ENCODE data around the gene CCDC24. TPM values are rescaled to one million over a fixed set of nuclear protein-coding genes. Genes with fewer than 3 reads are reported as not detected.

Gene CCDC24
- total and polyA plus RNA-seq, 2 of the 4 experiments (the other 2 are of a cell fraction), result 1.4 to 4.6 TPM

- Histone ChIP-seq H3K4me3 (ENCODE audit: insufficient read depth, low read depth, low read length) (no peak overlapping the region), H3K9me1 (ENCODE audit: insufficient read depth, low read length) (peaks cover 14% of the 10 kb centered on the region), H3K36me3 (ENCODE audit: control insufficient read depth, insufficient read depth, low read length) (peaks cover 11% of the 10 kb centered on the region), H3K4ac (ENCODE audit: low read depth, low read length) (no peak overlapping the region), H3K23ac (ENCODE audit: low read depth, low read length) (no peak overlapping the region), H4K5ac (ENCODE audit: low read depth, low read length) (no peak overlapping the region), H3K4me1 (ENCODE audit: control insufficient read depth, insufficient read depth, low read length) (peaks cover 4% of the 10 kb centered on the region), H2BK120ac (ENCODE audit: low read depth, low read length) (no peak overlapping the region), H3K27ac (ENCODE audit: insufficient read depth, low read length) (no peak overlapping the region), H3K18ac (ENCODE audit: low read depth, low read length) (no peak overlapping the region), H2AK9ac (replicated peaks; ENCODE audit: low read depth, low read length, poor library complexity) (no peak overlapping the region), H4K8ac (ENCODE audit: low read depth in 2 of 2, low read length in 2 of 2) (no peak overlapping the region), H3K9me3 (ENCODE audit: control insufficient read depth, insufficient read depth, low read length) (no peaks in the 10 kb centered on the region), H3K14ac (replicated peaks; ENCODE audit: low read depth, low read length) (no peak overlapping the region), H3K4me2 (ENCODE audit: low read depth, low read length) (peak overlapping the region; percentile 81), H2BK5ac (ENCODE audit: low read depth, low read length, poor library complexity, severe bottlenecking) (no peak overlapping the region), H2BK20ac (ENCODE audit: low read depth, low read length) (no peak overlapping the region), H4K91ac (ENCODE audit: insufficient read depth, low read depth, low read length) (no peak overlapping the region), H2AFZ (replicated peaks; ENCODE audit: low read length, poor library complexity) (no peak overlapping the region), H4K20me1 (ENCODE audit: insufficient read depth, low read length) (peaks cover 6% of the 10 kb centered on the region), H2AK5ac (ENCODE audit: low read depth, low read length) (no peak overlapping the region; the same call in 1 of the 2 replicates), H3K9ac (ENCODE audit: low read depth, low read length) (no peak overlapping the region), H3K79me1 (ENCODE audit: low read depth in 1 of 2, low read length in 2 of 2) (peaks cover 15 to 28% of the 10 kb centered on the region in 2 experiments; a peak in 3 of 4 replicates), H2BK15ac (ENCODE audit: low read depth, low read length) (no peak overlapping the region), H3K27me3 (ENCODE audit: control insufficient read depth, insufficient read depth, low read length) (no peaks in the 10 kb centered on the region), H3K56ac (ENCODE audit: extremely low read depth, insufficient read depth, low read length) (no peak overlapping the region)
- WGBS, 2 experiments (ENCODE audit: extremely low coverage in 2 of 2, insufficient read length in 1 of 2), result 79% methylated on average over 7 of the region's 9 CpGs; no CpG with 5 or more reads in 1 of the 2 experiments
- ATAC-seq (ENCODE audit: low read depth) (no peak), DNase-seq (no peak)
- ChIA-PET POLR2A (ENCODE audit: unreplicated experiment) (no interaction called here), CTCF (no interaction called here)
- in situ Hi-C loops (cut with MboI; ENCODE audit: low sequenced_read_pairs), result loop anchor here (25.0 kb wide), 1 partner anchor 434 kb away; the partner anchor contains the start of gene PTPRF
- intact Hi-C loops (cut with micrococcal nuclease), result loop anchor here (1.0 kb wide), 1 partner anchor 260 kb away; no protein-coding TSS in a partner anchor
- TF ChIP-seq BHLHE40 (IDR thresholded peaks at IDR 0.05; ENCODE audit: low read depth, low read length) (no peak), RCOR1 (IDR thresholded peaks at IDR 0.05; ENCODE audit: insufficient replicate concordance, low read length) (no peak), ELK1 (IDR thresholded peaks at IDR 0.05; ENCODE audit: borderline replicate concordance, low read depth, low read length) (no peak), SMC3 (IDR thresholded peaks at IDR 0.05; ENCODE audit: low read depth, low read length) (no peak), CHD1 (IDR thresholded peaks at IDR 0.05; ENCODE audit: low read depth, low read length) (no peak), CEBPB (IDR thresholded peaks at IDR 0.05; ENCODE audit: low read depth, low read length) (no peak), MAZ (IDR thresholded peaks at IDR 0.05; ENCODE audit: borderline replicate concordance, low read depth, low read length) (no peak), POLR2A (IDR thresholded peaks at IDR 0.05; ENCODE audit: low read depth, low read length) (no peak), MXI1 (IDR thresholded peaks at IDR 0.05; ENCODE audit: borderline replicate concordance, low read depth, low read length) (no peak), RAD21 (IDR thresholded peaks at IDR 0.05; ENCODE audit: low read length) (no peak)
- dilution Hi-C loops (cut with HindIII; ENCODE audit: low sequenced_read_pairs, unreplicated experiment), result no loop called here
- no TSS peak for BruUV-seq (replicated peaks)
These were observed 20.5 kb upstream of the CCDC24 start for GRCh38 chr1:43970911-43971310.
